GM18873 (cell line): ENCODE data around the gene PLCH1.

Experiments used
- ATAC-seq: cut with Tn5 transposase; IDR thresholded peaks from one replicate; pipeline ENCODE4 v1.9.1; 2021; ENCODE audit warnings: mild to moderate bottlenecking, moderate library complexity, moderate number of reproducible peaks; ENCODE audit not compliant: unreplicated experiment, low FRiP score

The PLCH1 gene

GRCh38 chr3:155327871-155328270, 417.0 kb downstream of the PLCH1 start:
- ATAC-seq = no peak

DNA sequence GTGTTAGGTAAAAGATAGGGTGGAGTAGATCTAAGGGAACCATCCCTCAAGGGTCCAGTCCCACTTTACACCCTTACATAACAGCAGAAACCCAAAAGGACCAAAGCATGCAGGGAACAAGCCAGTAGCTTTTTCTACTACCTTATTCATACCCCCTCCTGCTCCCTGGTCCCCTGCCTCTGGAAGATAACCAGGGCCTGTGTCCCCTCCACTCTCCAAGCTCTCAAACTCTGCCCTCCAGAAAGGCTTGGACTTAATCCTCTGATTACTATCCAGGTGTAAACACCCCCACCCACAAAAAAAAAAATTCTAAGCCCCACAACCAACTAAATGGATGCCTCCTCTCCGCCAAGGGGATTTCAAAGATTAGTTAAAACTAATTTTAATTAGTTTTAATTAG, 417.4 kb downstream of the PLCH1 start:
- ATAC-seq = no peak

GRCh38 chr3:155326901-155327300, 418.0 kb downstream of the PLCH1 start:
- ATAC-seq = no peak

DNA sequence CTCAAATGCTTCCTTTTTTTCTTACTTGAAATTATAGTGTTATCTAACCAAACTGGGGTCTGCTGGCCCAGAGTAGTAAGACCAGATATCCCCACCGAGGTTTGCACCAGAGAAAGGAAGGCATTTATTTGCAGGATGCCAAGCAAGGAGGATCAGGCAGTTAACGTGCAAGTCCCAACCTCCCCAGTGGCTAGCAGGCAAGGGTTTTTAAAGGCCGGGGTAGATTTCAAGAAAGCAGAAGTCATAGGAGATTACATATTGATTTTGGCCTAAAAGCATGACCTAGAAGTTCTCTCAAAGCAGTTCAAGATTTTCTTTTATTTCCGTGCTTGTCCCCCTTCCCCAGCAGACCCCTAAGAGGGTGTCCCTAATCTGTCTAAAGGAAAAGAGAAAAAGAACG, 418.6 kb downstream of the PLCH1 start:
- no peak for ATAC-seq
